Fibroblast of skin of right quadriceps (primary cell): Measurements from ENCODE around the gene GRIFIN.

Experiments
- DNase-seq: peaks from one replicate; pipeline ENCODE4 v3.0.0-alpha.2; 2013

GRIFIN gene

GRCh38 chr7:2497500-2498336, 21.5 kb upstream of the GRIFIN start:
- DNase-seq, result no peak

- DNase-seq, result no peak
Measured at GRCh38 chr7:2497065-2497464, 20.9 kb upstream of the GRIFIN start.

DNA sequence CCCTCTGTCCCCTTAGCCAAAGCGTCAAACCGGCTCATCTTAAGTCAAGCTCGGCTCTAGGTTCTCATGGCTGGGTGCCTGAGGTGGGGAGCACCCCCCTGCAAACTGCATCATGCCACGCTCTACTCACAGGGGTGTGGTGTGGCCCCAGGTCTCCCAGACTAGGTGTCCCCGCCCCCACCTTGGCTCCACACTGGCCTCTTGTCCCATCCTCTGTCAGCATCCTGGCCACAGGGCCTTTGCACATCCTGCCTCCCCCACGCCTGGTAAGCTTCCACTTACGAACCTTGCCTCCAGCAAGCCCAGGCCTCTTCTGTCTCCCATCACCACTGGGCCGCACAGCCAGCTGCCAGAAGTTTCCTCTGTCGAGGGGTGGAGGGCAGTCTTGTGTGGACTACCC, 20.2 kb upstream of the GRIFIN start:
- no peak for DNase-seq

DNA sequence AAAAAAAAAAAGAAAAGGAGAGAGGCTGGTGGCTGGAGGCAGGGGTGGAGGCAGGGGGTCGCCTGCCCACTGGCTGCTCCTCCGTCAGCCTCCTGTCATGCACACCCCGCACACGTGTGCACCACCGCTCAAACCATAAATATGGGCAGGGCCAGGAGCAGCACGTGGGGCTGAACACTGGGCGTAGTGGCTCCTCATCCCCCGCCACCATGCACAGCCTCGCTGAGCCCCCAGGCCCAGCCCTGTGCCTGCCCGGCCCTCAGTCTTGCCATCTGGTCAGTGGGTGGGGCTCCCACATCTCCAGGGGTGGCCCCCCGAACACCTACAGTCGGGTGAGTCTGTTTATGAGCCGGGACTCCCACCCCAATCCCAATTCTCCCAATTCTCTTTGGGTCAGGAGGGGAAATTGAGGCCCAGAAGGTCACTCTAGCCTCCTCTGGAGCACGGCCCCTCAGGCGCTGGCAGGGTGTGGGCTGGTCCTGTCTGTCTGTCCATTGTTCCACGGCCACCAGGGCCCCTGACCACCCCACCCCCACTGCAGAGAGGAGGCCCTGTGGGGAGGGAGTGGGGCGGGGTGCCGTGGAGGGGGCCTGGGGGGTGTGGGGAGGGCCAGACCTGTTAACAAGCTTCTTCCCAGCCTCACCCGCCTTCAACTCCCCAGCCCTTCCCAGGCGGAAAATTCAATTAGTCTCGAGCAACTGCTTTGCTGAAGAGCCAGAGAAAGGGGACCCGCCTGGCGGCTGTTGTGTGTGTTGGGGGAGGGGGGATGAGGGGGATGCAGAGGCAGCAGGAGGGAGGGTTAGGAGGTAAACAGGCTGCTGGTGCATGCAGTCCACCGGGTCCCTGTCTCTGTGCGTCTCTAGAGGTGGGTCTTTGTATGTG, 19.5 kb upstream of the GRIFIN start:
- no peak for DNase-seq

- DNase-seq, result no peak
Measured at GRCh38 chr7:2494191-2495130, 18.3 kb upstream of the GRIFIN start.

GRCh38 chr7:2493205-2494164, 17.3 kb upstream of the GRIFIN start:
- DNase-seq, result peak; percentile 26

- no peak for DNase-seq
Measured at GRCh38 chr7:2492038-2492437, 15.8 kb upstream of the GRIFIN start.

DNA sequence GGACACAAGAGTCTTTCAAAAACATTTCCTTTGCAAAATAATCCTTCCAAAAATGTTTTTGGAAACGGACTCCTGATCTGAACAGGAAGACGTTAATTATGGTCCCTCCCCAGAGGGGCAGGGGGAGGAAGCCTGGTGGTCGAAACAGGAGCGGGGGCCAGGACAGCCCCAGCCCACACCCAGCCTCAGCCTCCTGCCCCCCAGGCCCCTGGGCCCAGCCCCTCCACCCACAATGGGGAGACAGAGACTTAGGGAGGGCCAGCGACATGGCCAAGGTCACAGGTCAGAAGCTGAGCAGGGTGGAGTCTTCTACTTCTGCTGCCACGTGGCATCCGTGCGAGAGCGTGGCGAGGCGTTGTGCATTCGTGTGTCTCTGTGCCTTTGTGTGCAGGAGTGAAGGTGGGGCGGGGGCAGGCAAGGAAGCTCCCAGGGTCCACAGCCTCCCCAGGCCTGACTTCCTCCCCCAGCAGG, 14.0 kb upstream of the GRIFIN start:
- no peak for DNase-seq

DNA sequence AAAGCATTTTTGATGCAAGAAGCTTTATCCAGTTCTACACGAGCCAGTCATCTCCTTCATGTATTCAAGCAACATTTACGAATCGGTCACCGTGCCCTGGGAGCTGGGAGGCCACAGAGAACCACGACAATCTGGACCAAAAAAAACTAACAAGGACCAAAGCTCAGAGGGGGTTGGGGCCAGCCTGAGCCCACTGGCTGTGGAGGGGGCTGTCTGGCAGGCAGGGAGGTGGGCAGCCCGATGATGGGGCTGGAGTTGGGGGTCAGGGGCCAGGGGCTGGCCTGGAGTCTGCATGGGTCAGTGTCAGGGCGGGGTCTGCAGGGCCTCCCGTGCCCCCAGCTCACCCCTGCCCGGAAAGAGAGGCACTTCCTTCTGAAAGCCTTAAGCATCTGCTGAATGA, 12.5 kb upstream of the GRIFIN start:
- DNase-seq, result no peak

- no peak for DNase-seq
Measured at GRCh38 chr7:2488272-2488645, 12.1 kb upstream of the GRIFIN start.

- DNase-seq, result peak; percentile 43
Measured at GRCh38 chr7:2487586-2488271, 11.5 kb upstream of the GRIFIN start.

DNA sequence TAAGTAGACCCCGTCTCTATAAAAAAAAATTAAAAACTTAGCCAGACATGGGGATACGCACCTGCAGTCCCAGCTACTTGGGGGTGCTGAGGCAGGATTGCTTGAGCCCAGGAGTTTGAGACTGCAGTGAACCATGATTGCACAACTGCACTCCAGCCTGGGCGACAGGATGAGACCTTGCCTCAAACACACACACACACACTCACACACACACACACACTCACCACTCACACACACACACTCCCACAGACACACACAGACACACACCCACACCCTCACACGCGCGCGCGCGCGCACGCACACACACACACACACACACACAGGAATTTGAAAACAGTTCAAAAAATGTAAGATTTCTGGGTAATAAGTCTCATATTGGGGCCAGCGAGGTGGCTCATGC, 8.7 kb upstream of the GRIFIN start:
- no peak for DNase-seq

DNA sequence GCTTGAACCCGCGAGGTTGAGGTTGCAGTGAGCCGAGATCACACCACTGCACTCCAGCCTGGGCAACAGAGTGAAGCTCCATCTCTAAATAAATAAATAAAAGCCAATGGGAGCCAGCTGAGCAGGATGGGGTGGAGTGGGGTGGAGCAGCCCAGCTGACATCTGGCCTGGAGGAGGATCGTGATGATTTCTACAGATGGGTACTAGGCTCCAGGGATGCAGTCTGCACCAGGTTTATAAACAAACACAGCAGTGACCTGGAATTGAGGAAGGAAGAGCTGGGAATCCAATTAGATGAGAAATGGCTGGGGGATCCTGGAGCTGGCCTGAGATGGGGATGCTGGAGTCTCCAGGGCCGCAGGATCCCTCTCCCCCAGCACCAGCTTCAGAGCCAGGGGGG, 7.3 kb upstream of the GRIFIN start:
- no peak for DNase-seq

GRCh38 chr7:2482725-2483451, 6.7 kb upstream of the GRIFIN start:
- no peak for DNase-seq

- no peak for DNase-seq
Measured at GRCh38 chr7:2481195-2481594, 5.0 kb upstream of the GRIFIN start.

DNA sequence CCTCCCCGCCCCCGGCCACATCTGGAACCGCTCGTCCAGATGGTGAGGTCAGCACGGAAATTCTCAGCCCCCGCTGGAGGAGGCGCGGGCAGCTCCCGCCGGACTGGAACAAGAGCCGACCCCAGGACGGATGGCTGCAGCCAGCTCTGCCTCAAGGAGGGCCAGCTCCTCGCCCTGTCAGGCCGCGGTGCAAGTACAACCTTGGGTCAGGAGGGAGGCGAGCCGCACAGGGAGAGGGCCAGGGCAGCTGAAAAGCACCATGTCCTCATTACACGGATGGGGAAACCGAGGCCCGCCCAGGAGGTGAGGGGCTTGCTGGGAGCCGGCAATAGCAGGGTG, 3.8 kb upstream of the GRIFIN start:
- no peak for DNase-seq

DNA sequence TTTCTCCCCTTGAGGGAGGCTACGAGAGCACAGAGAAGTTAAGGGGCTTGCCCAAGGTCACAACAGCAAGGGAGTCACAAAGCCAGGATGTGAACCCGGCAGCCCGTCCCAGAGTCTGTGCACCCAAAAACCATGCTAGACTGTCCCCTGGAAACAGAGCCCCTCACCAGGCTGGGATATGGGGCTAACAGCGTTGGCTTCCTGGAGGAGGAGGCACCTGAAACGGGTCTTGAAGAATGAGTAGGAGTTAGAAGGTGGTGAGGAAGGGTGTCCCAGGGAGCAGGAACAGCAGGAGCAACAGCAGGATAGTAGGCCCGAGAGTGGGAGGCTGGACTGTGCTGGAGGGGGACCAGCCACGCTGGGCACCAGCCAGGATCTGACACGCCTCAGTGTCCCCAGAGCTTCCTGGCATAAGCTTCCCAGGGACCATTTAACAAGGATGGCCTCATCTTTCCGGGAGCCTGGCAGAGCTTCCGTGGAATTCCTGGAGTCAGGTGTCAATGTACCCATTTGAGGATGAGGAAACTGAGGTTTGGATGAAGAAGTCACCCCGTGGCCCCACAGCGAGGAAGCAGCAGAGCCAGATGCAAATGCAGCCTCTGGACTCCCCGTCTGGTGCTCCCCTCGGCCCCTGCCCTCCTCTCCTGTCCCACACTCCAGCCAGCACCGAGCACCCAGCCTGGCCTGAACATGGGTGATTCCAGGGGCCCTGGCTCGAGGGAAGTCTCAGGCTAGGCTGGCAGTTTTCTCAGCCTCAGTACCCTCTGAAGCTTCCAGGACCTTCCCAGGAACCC, 3.3 kb upstream of the GRIFIN start:
- no peak for DNase-seq

DNA sequence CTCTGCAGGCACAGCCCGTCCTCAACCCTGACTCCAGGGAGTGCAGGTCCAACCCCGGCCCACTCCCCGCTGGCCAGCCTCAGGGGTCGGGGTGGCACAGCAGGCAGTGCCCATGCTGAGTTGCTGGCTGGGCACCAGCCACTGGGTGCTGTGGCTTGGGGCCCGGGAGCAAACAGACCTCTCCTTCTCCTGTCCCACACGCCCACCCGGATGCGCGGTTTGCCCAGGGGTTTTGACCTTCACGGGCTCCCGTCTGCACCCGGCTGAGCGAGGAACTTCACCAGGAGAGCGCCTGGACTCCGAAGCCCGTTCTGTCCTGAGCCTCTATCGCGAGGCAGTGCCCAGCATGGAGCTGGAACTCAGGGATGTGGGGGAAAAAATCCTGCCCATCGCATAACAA, 2.6 kb upstream of the GRIFIN start:
- no peak for DNase-seq

- DNase-seq, result no peak
Measured at GRCh38 chr7:2478399-2478785, 2.2 kb upstream of the GRIFIN start.
